GM12878 (cell line): ENCODE results near the gene SCNM1. TPM values are rescaled to one million over a fixed set of nuclear protein-coding genes. Genes with fewer than 3 reads are reported as not detected.

ENCODE experiments used
- ATAC-seq: fragments of 200-7000 bp; cut with Tn5 transposase; 3 replicates; pipeline ENCODE4 v1.9.1; 2020; ENCODE audit warnings: mild to moderate bottlenecking, moderate library complexity
- BruUV-seq: library from RNA; stranded (reverse); fragments of 400-500 nt; replicated peaks from 2 replicates; lab custom pipeline; 2021; lab: Mats Ljungman, UMichigan
- CTCF ChIA-PET: fragments of 300-600 bp; sonication (Branson Sonifier 250); formaldehyde crosslinking; extraction: SDS; loops from one replicate; lab custom pipeline; 2021; ENCODE audit warnings: inconsistent platforms; lab: Yijun Ruan, JAX
- POLR2A ChIA-PET: fragments of 350-600 bp; formaldehyde crosslinking; extraction: SDS; loops from one replicate; lab custom pipeline; 2021; ENCODE audit warnings: inconsistent platforms; lab: Charles Lee
- RAD21 ChIA-PET: fragments of 300-600 bp; sonication (Branson Sonifier 250); formaldehyde crosslinking; loops from one replicate; lab custom pipeline; 2023; ENCODE audit warnings: antibody characterized with exemption; ENCODE audit not compliant: unreplicated experiment; lab: Charles Lee
- SMC1A ChIA-PET: fragments of 300-600 bp; sonication (Branson Sonifier 250); formaldehyde crosslinking; loops from one replicate; lab custom pipeline; 2023; ENCODE audit not compliant: unreplicated experiment, uncharacterized antibody; lab: Charles Lee
- DNase-seq: peaks from one replicate; pipeline ENCODE4 v3.0.0-alpha.2; 2011; ENCODE audit warnings: low read depth, low spot score
- FAIRE-seq: peaks from 3 replicates; lab custom pipeline; 2011; peaks lifted over from hg19 to GRCh38; lab: Jason Lieb, UNC
- H2AFZ ChIP-seq: 2 replicates; pipeline ENCODE4 v1.6.0; 2011; ENCODE audit warnings: low read depth, low read length, control low read depth; ENCODE audit not compliant: control insufficient read depth
- H3K27ac ChIP-seq: 2 replicates; pipeline ENCODE4 v1.5.1; 2011; ENCODE audit warnings: control low read depth; ENCODE audit not compliant: control insufficient read depth, insufficient read depth
- H3K27me3 ChIP-seq, 2 experiments: replicated peaks in 1 of 2; 2 replicates each; pipeline versions ENCODE4 v1.6.0 to v1.6.1; 2011; ENCODE audit warnings: low read length in 1 of 2; ENCODE audit not compliant: control insufficient read depth in 2 of 2, insufficient read depth in 2 of 2
- H3K36me3 ChIP-seq, 2 experiments: 2 replicates each; pipeline ENCODE4 v1.5.1; 2011; ENCODE audit warnings: low read length in 1 of 2; ENCODE audit not compliant: control insufficient read depth in 2 of 2, insufficient read depth in 2 of 2
- H3K4me1 ChIP-seq: 2 replicates; pipeline ENCODE4 v1.6.1; 2011; ENCODE audit warnings: mild to moderate bottlenecking, low read length, moderate library complexity, mixed read lengths; ENCODE audit not compliant: control insufficient read depth, insufficient read depth
- H3K4me2 ChIP-seq: 2 replicates; pipeline ENCODE4 v1.6.0; 2011; ENCODE audit warnings: control low read depth; ENCODE audit not compliant: control insufficient read depth, insufficient read depth
- H3K4me3 ChIP-seq: fragments of 200-600 bp; sonication (generic); 2 replicates; pipeline ENCODE4 v1.5.1; 2016
- H3K79me2 ChIP-seq: 2 replicates; pipeline ENCODE4 v1.6.0; 2011; ENCODE audit warnings: low read length; ENCODE audit not compliant: control insufficient read depth, insufficient read depth
- H3K9ac ChIP-seq: 2 replicates; pipeline ENCODE4 v1.8.0; 2011; ENCODE audit warnings: low read length, control low read depth, mixed read lengths; ENCODE audit not compliant: control insufficient read depth, insufficient read depth
- H3K9me3 ChIP-seq: replicated peaks from 3 replicates; pipeline ENCODE4 v1.5.1; 2011; ENCODE audit warnings: mild to moderate bottlenecking, low read length; ENCODE audit not compliant: control insufficient read depth, insufficient read depth
- H4K20me1 ChIP-seq: 2 replicates; pipeline ENCODE4 v1.6.0; 2011; ENCODE audit not compliant: control insufficient read depth, insufficient read depth
- CBFB ChIP-seq: IDR thresholded peaks from 2 replicates; pipeline ENCODE4 v1.6.1; 2016; ENCODE audit warnings: antibody characterized with exemption, low read depth
- CBX5 ChIP-seq: sonication (generic); IDR thresholded peaks from 2 replicates; pipeline ENCODE4 v1.6.1; 2016; ENCODE audit warnings: low read depth, moderate library complexity, mild to moderate bottlenecking, inconsistent platforms
- EED ChIP-seq: sonication (generic); IDR thresholded peaks from 2 replicates; pipeline ENCODE4 v1.6.1; 2016; ENCODE audit warnings: antibody characterized with exemption, low read depth
- EP300 ChIP-seq, 2 experiments: fragments of 150-350 bp in 1 of 2; IDR thresholded peaks; 2 replicates each; pipeline ENCODE4 v1.6.1; 2011 to 2012; ENCODE audit warnings: low read depth in 2 of 2, low read length in 2 of 2, borderline replicate concordance in 1 of 2, improper control_type of control experiment in 1 of 2, inconsistent platforms in 1 of 2; ENCODE audit not compliant: control insufficient read depth in 1 of 2
- FOXK2 ChIP-seq: fragments of 450-650 bp; IDR thresholded peaks from 2 replicates; pipeline ENCODE4 v1.6.1; 2017; ENCODE audit warnings: mild to moderate bottlenecking, moderate library complexity
- HCFC1 ChIP-seq: fragments of 150-350 bp; IDR thresholded peaks from 2 replicates; pipeline ENCODE4 v1.6.1; 2014; ENCODE audit warnings: low read length
- KLF5 ChIP-seq: fragments of 450-650 bp; IDR thresholded peaks from 2 replicates; pipeline ENCODE4 v1.6.1; 2014; ENCODE audit warnings: mild to moderate bottlenecking; ENCODE audit not compliant: partially characterized antibody
- NFYA ChIP-seq: IDR thresholded peaks from 2 replicates; pipeline ENCODE4 v1.6.1; 2011; ENCODE audit warnings: low read depth, mild to moderate bottlenecking, low read length, improper control_type of control experiment, borderline replicate concordance
- POLR2AphosphoS2 ChIP-seq: IDR thresholded peaks from 2 replicates; pipeline ENCODE4 v1.6.1; 2011; ENCODE audit warnings: low read depth, mild to moderate bottlenecking, low read length, improper control_type of control experiment, moderate library complexity
- SPI1 ChIP-seq: IDR thresholded peaks from 2 replicates; pipeline ENCODE4 v1.6.1; 2011; ENCODE audit warnings: low read depth, mild to moderate bottlenecking, low read length, moderate library complexity, borderline replicate concordance; ENCODE audit not compliant: insufficient read depth
- SREBF2 ChIP-seq: IDR thresholded peaks from 2 replicates; pipeline ENCODE4 v1.6.1; 2012; ENCODE audit warnings: mild to moderate bottlenecking, low read length
- ZNF24 ChIP-seq: fragments of 450-650 bp; IDR thresholded peaks from 2 replicates; pipeline ENCODE4 v1.6.1; 2017; ENCODE audit warnings: antibody characterized with exemption, mild to moderate bottlenecking
- ZNF592 ChIP-seq: fragments of 450-650 bp; IDR thresholded peaks from 2 replicates; pipeline ENCODE4 v1.6.1; 2017; ENCODE audit warnings: mild to moderate bottlenecking, moderate library complexity
- WGBS: methylation state at CpG from one replicate; pipeline ENCODE4 v1.1.6; 2016; ENCODE audit warnings: low lambda C conversion rate; ENCODE audit not compliant: insufficient replicate concordance, insufficient coverage; ENCODE audit errors: missing lambda C conversion rate; 5-methylcytosine and 5-hydroxymethylcytosine counted together
- in situ Hi-C: fragments of 300-500 bp; cut with MboI; formaldehyde crosslinking; loops from 9 replicates; pipeline ENCODE4 v1.14.3; 2018; ENCODE audit warnings: mixed read lengths
- intact Hi-C: fragments of 100-400 bp; cut with micrococcal nuclease; formaldehyde crosslinking; loops from one replicate; pipeline ENCODE4 v1.14.2; 2022; ENCODE audit not compliant: unreplicated experiment
- polyA plus RNA-seq, 11 experiments: library from polyadenylated mRNA; depleted of rRNA in 4 of 11; unstranded in 6 of 11; stranded (reverse) in 5 of 11; fragments of >200 nt; fragmentation: Nextera tagmentation in 4 of 11; fragmentation: Illumina TruSeq in 1 of 11; extraction: Ambion mirVana in 4 of 11; extraction: Trizol in 1 of 11; gene quantifications; 1 replicate in 1 of 11; 2 replicates in 10 of 11; pipeline versions ENCODE4 v1.2.1 to v1.2.3, GENCODE V29; 2011 to 2016; ENCODE audit warnings: inconsistent platforms in 2 of 11, missing spikeins in 2 of 11, low read depth in 1 of 11
- total RNA-seq, 4 experiments: library from RNA; depleted of rRNA in 3 of 4; stranded (reverse); fragments of >200 nt in 3 of 4; fragmentation: Illumina TruSeq in 1 of 4; extraction: Trizol in 1 of 4; gene quantifications; 2 replicates each; pipeline versions ENCODE4 v1.2.1 to v1.2.3, GENCODE V29; 2013 to 2021
- TF ChIP-seq, protein P1 (sequence below): fragments of 450-650 bp; IDR thresholded peaks from 2 replicates; pipeline ENCODE4 v1.6.1; 2017; ENCODE audit warnings: borderline replicate concordance

The SCNM1 gene
- total and polyA plus RNA-seq, 10 of the 15 experiments (the other 5 are each of a cell fraction or from before 2014, with no cell fraction given) = 25.8 to 207 (median 76.9) TPM

DNA sequence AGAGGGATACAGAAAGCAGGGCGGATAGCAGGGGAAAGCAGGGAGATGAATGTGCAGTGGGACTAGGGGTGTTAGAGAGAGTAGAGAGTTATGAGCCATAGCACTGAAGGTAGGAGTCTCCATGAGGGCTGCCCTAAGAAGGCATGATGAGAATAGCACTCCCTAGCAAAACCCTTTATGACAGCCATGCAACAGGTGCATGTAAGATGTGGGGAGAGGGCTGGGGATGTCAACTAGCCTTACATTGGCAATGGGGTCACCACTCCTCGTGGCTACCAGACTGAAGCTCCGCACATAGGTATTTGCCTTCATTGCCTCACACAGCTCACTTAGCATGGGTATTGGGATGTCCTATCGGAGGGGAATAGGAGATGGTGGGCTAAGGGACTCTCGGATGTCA is 5.2 kb downstream of the SCNM1 start:
- H3K36me3 ChIP-seq = peaks cover 3 to 9% of the 10 kb centered on the region in 2 experiments; a peak in 3 of 4 replicates
- H3K27me3 ChIP-seq = no peaks in the 10 kb centered on the region
- ChIA-PET RAD21 (interaction anchor here (0.5 to 0.6 kb wide), 2 partner anchors 19 to 45 kb away, joined by 3 to 4 read pairs; no protein-coding TSS in a partner anchor), POLR2A (interaction anchor here (0.6 kb wide), 1 partner anchor 43 kb away, joined by 4 read pairs; no protein-coding TSS in a partner anchor), CTCF (interaction anchor here (1.0 to 1.2 kb wide), 2 partner anchors 15 to 81 kb away, joined by 3 to 4 read pairs; partner anchors contain the start of gene TNFAIP8L2), SMC1A (interaction anchor here (1.2 to 1.4 kb wide), 2 partner anchors 14 to 72 kb away, joined by 3 read pairs; partner anchors contain the start of gene TNFAIP8L2)
- ATAC-seq = no peak
- no TSS peak for BruUV-seq
- no peak overlapping the region for H3K4me2 ChIP-seq
- H3K9me3 ChIP-seq = no peaks in the 10 kb centered on the region
- H3K4me1 ChIP-seq = peaks cover 6% of the 10 kb centered on the region
- DNase-seq = no peak
- in situ Hi-C loops (no loop called here), intact Hi-C loops (no loop called here)
- no peak overlapping the region for H3K9ac ChIP-seq
- no peak overlapping the region for H2AFZ ChIP-seq
- 94% methylated on average over 5 of the region's 5 CpGs for WGBS
- H3K79me2 ChIP-seq = peaks cover 10% of the 10 kb centered on the region
- H3K4me3 ChIP-seq = no peak overlapping the region
- no peak for TF ChIP-seq CBFB
- TF ChIP-seq EED = no peak
- no peak for TF ChIP-seq EP300 (IDR thresholded peaks at IDR 0.05; ENCODE audit: borderline replicate concordance in 1 of 2, control insufficient read depth in 1 of 2, low read depth in 2 of 2, low read length in 2 of 2)
- TF ChIP-seq, protein P1, sequence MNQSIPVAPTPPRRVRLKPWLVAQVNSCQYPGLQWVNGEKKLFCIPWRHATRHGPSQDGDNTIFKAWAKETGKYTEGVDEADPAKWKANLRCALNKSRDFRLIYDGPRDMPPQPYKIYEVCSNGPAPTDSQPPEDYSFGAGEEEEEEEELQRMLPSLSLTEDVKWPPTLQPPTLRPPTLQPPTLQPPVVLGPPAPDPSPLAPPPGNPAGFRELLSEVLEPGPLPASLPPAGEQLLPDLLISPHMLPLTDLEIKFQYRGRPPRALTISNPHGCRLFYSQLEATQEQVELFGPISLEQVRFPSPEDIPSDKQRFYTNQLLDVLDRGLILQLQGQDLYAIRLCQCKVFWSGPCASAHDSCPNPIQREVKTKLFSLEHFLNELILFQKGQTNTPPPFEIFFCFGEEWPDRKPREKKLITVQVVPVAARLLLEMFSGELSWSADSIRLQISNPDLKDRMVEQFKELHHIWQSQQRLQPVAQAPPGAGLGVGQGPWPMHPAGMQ = no peak
- no peak; the same call in 1 of the 2 replicates for TF ChIP-seq POLR2AphosphoS2
- TF ChIP-seq ZNF24 = no peak
- TF ChIP-seq NFYA = no peak
- TF ChIP-seq SPI1 = no peak
- no peak for TF ChIP-seq KLF5
- TF ChIP-seq ZNF592 = no peak
- no peak for TF ChIP-seq CBX5
- TF ChIP-seq SREBF2 = no peak
- no peak for TF ChIP-seq FOXK2
- no peak for TF ChIP-seq HCFC1
- H4K20me1 ChIP-seq = no peaks in the 10 kb centered on the region; the same call in 1 of the 2 replicates
- no peak for FAIRE-seq
- no peak overlapping the region for H3K27ac ChIP-seq
